GM06990 (cell line): ENCODE data around the gene PVR.

ENCODE experiments used
- DNase-seq: peaks from one replicate; pipeline ENCODE4 v3.0.0-alpha.2; 2011; ENCODE audit not compliant: insufficient read length; ENCODE audit errors: extremely low read depth
- H3K27me3 ChIP-seq: replicated peaks from 2 replicates; pipeline ENCODE4 v1.6.0; 2011; ENCODE audit warnings: low read length; ENCODE audit not compliant: control insufficient read depth, insufficient read depth
- H3K36me3 ChIP-seq: 2 replicates; pipeline ENCODE4 v1.5.1; 2011; ENCODE audit warnings: low read length; ENCODE audit not compliant: control insufficient read depth, insufficient read depth
- H3K4me3 ChIP-seq: replicated peaks from 2 replicates; pipeline ENCODE4 v1.5.1; 2011; ENCODE audit warnings: low read depth, mild to moderate bottlenecking, control low read depth, low read length
- TF ChIP-seq, protein P1 (sequence below): IDR thresholded peaks from 2 replicates; pipeline ENCODE4 v1.5.1; 2011; ENCODE audit warnings: low read length, control low read depth, mild to moderate bottlenecking, inconsistent platforms; ENCODE audit not compliant: insufficient read depth, poor library complexity, severe bottlenecking

The PVR gene

DNA sequence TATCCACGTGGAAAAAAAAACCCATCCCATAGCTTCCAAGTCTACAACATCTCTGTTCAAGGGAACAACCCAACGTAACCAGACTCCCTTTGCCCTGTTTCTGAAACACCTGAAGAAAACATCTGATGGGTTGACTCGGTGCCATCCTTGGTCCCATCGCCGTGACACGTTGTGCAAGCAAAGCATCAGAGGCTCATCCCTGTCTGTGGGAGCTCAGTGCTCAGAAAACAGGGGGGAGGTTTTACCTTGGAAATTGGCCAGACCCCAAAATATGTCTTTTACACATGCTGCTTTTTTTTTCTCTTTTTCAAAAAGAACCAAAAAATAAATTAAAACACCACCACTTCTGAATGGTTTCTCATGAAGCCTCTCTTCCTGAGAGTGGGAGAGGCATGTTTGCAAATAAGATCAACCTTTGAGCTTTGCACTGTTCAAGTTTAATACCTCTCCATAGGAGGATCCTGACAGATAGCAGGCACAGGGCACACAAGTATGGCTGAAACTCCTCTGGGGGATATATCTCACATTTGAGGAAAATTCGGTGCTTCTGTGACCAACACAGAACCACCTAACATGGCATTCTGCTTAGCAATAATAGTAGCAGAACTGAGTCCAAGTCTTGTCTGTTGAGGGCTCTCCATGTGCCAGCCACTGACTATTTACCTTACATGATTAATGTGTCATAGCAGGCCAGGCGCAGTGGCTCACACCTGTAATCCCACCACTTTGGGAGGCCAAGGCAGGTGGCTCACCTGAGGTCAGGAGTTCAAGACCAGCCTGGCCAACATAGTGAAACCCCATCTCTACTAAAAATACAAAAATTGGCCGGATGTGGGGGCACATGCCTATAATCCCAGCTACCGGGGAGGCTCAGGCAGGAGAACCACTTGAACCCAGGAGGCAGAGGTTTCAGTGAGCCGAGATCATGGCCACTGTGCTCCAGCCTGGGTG lies 7.0 kb upstream of the PVR start:
- Histone ChIP-seq H3K4me3 (no peak overlapping the region), H3K27me3 (no peaks in the 10 kb centered on the region), H3K36me3 (no peaks in the 10 kb centered on the region)
- no peak for DNase-seq
- TF ChIP-seq, protein P1, sequence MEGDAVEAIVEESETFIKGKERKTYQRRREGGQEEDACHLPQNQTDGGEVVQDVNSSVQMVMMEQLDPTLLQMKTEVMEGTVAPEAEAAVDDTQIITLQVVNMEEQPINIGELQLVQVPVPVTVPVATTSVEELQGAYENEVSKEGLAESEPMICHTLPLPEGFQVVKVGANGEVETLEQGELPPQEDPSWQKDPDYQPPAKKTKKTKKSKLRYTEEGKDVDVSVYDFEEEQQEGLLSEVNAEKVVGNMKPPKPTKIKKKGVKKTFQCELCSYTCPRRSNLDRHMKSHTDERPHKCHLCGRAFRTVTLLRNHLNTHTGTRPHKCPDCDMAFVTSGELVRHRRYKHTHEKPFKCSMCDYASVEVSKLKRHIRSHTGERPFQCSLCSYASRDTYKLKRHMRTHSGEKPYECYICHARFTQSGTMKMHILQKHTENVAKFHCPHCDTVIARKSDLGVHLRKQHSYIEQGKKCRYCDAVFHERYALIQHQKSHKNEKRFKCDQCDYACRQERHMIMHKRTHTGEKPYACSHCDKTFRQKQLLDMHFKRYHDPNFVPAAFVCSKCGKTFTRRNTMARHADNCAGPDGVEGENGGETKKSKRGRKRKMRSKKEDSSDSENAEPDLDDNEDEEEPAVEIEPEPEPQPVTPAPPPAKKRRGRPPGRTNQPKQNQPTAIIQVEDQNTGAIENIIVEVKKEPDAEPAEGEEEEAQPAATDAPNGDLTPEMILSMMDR, result no peak

DNA sequence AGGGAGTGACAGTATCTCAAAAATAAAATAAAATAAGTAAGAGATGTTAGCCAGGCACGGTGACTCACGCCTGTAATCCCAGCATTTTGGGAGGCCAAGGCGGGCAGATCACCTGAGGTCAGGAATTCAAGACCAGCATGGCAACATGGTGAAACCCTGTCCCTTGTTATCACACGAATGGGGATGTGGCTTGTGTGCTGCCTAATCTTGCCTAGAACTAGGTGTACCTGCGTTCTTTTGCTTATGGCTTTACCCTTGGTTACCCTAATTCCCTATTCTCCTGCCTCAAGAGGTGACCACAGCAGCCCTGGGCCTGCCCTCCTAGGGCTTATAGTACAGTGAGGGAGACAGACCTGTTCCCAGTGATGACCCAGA lies 6.3 kb upstream of the PVR start:
- TF ChIP-seq, protein P1, result no peak
- DNase-seq, result no peak
- Histone ChIP-seq H3K36me3 (no peaks in the 10 kb centered on the region), H3K27me3 (no peaks in the 10 kb centered on the region), H3K4me3 (no peak overlapping the region)

DNA sequence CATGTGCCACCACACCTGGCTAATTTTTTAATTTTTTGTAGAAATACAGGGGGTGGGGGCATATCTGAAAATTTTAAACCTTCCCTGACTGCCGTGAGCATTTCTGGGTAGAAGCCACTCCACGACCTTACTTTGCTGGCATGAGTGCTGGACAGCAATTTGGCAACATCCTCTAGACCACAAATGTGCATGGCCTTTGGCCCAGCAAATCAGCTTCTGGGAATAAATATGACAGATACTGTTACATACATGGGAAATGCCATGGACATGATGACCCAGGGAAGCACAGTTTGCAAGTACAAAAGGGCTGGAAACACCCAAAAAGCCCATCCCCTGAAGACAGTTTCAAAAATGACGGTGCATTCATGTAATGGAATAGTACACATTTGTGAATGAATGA lies 3.2 kb upstream of the PVR start:
- Histone ChIP-seq H3K27me3 (no peaks in the 10 kb centered on the region; the same call in 1 of the 2 replicates), H3K4me3 (no peak overlapping the region), H3K36me3 (no peaks in the 10 kb centered on the region)
- TF ChIP-seq, protein P1, result no peak
- DNase-seq, result no peak

DNA sequence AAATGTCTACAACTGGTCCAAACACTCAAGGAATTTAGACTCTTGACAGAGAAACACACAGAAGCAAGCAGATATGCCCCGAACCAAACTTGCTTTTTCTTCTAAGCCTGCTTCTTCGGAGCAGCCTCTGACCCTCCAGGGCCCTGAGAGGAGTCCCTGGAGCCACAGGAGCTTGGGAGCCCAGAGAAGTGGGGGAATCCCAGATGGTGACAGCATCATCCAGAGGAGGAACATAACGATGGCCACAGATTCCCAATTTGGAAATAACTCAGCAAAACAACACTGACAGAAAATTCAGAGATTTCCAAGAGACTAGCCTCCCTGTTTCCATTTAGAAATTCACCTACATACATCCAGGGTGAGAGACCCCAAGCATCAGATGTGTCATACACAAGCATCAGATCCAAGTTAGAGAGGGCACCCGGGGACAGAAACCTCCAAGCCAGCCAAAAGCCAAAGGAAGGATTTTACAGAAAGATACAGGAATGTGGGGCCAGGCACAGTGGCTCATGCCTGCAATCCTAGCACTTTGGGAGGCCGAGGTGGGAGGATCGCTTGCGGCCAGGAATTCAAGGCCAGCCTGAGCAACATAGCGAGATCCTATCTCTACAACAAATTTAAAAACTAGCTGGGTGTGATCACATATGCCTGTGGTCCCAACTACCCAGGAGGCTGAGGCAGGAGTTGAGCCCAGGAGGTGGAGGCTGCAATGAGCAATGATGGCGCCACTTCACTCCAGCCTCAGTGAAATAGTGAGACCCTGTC lies 2.0 kb upstream of the PVR start:
- no peak for DNase-seq
- H3K4me3 ChIP-seq, result no peak overlapping the region
- H3K36me3 ChIP-seq, result no peaks in the 10 kb centered on the region
- H3K27me3 ChIP-seq, result no peaks in the 10 kb centered on the region; the same call in 1 of the 2 replicates
- TF ChIP-seq, protein P1, result no peak

DNA sequence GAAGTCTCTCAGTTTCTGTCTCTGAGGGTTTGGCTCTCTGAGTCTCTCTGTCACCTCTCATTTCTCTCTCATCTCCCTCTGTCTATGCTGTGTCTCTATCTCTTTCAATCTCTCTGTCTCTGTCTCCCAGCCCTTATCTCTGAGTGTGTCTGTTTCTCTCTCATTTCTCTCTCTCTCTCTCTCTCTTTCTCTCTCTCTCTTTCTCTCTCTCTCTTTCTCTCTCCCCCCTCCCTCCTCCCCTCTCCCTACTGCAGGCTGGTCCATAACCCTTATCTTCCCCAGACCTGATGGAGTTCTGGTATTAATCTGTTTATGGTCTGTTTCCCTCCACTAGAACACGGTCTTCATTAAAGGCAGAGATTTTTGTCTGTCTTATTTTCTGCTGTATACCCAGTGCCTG lies 1.3 kb upstream of the PVR start:
- Histone ChIP-seq H3K36me3 (no peaks in the 10 kb centered on the region), H3K4me3 (no peak overlapping the region), H3K27me3 (no peaks in the 10 kb centered on the region; the same call in 1 of the 2 replicates)
- no peak for DNase-seq
- TF ChIP-seq, protein P1, result no peak
